Activated CD8-positive, alpha-beta T cell treated with anti-CD3 and anti-CD28 coated beads for 36 hours (primary cell): ENCODE measurements around the gene ATXN7. TPM values are rescaled to one million over a fixed set of nuclear protein-coding genes. Genes with fewer than 3 reads are reported as not detected.

Source experiments
- ATAC-seq: fragments of 200-7000 bp; cut with Tn5 transposase; one replicate; pipeline ENCODE4 v1.10.0; 2021; ENCODE audit warnings: mild to moderate bottlenecking, moderate library complexity
- CTCF ChIA-PET: fragments of 350-600 bp; sonication (Branson Sonifier 250); formaldehyde crosslinking; loops from one replicate; lab custom pipeline; 2021; ENCODE audit warnings: antibody characterized with exemption; lab: Charles Lee
- POLR2A ChIA-PET: fragments of 350-600 bp; sonication (Branson Sonifier 250); formaldehyde crosslinking; loops from one replicate; lab custom pipeline; 2021; ENCODE audit warnings: antibody characterized with exemption; lab: Charles Lee
- DNase-seq: peaks from one replicate; pipeline ENCODE4 v3.0.0-alpha.2; 2020
- H3K27ac Mint-ChIP-seq: one replicate; pipeline ENCODE4 v1.8.0; 2021; ENCODE audit warnings: mild to moderate bottlenecking, mixed read lengths
- H3K27me3 Mint-ChIP-seq: one replicate; pipeline ENCODE4 v1.8.0; 2021; ENCODE audit warnings: mixed read lengths
- H3K36me3 Mint-ChIP-seq: one replicate; pipeline ENCODE4 v1.8.0; 2021; ENCODE audit warnings: low read depth, mixed read lengths
- H3K4me1 Mint-ChIP-seq: one replicate; pipeline ENCODE4 v1.8.0; 2021; ENCODE audit warnings: low read depth, mixed read lengths
- H3K4me3 Mint-ChIP-seq: one replicate; pipeline ENCODE4 v1.8.0; 2021; ENCODE audit warnings: mild to moderate bottlenecking, moderate library complexity, mixed read lengths
- H3K9me3 Mint-ChIP-seq: one replicate; pipeline ENCODE4 v1.8.0; 2021; ENCODE audit warnings: mixed read lengths
- CTCF ChIP-seq: fragments of 200-600 bp; IDR thresholded peaks from one replicate; pipeline ENCODE4 v1.8.0; 2022; ENCODE audit warnings: antibody characterized with exemption, mild to moderate bottlenecking
- intact Hi-C: fragments of 100-400 bp; cut with micrococcal nuclease; formaldehyde crosslinking; loops from one replicate; pipeline ENCODE4 v1.10.0; 2022
- total RNA-seq, 2 experiments: library from RNA; stranded (reverse); gene quantifications; one replicate each; pipeline ENCODE4 v1.2.3, GENCODE V29; 2021

Gene ATXN7
- total RNA-seq, 2 experiments from 2014 or later = 22.5 to 25.9 TPM

DNA sequence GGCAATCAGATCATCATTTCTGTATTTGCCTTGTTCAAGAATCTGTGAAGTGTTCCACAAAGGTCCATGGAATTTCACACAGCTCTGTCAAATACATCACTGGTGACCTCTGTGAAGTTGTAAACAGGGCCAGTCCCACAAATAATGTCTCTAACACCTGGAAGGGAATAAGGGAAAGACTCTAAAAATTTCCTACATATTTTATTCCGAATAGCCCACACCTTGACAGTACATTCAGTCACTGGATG lies 44.6 kb upstream of the ATXN7 start, which contains the start of gene C3orf49:
Gene C3orf49, plus strand, starts transcription at position 149 of the 248 bp plus-strand sequence. CDS start 173 bp downstream, outside the sequence.
- ChIA-PET POLR2A (no interaction called here), CTCF (interaction anchor here (0.6 to 5.3 kb wide), 21 partner anchors 10 to 569 kb away, joined by 3 to 81 read pairs (median 3); no protein-coding TSS in a partner anchor)
- Mint-ChIP-seq H3K27ac (no peak within 1 kb of the TSS), H3K27me3 (no peaks in the 10 kb centered on the region), H3K9me3 (no peaks in the 10 kb centered on the region), H3K36me3 (no peaks in the 10 kb centered on the region), H3K4me1 (no peaks in the 10 kb centered on the region), H3K4me3 (no peak within 1 kb of the TSS)
- no peak for ATAC-seq
- no peak for TF ChIP-seq CTCF
- DNase-seq = no peak
- intact Hi-C loops = loop anchor here (2.0 kb wide), 1 partner anchor 468 kb away; no protein-coding TSS in a partner anchor

DNA sequence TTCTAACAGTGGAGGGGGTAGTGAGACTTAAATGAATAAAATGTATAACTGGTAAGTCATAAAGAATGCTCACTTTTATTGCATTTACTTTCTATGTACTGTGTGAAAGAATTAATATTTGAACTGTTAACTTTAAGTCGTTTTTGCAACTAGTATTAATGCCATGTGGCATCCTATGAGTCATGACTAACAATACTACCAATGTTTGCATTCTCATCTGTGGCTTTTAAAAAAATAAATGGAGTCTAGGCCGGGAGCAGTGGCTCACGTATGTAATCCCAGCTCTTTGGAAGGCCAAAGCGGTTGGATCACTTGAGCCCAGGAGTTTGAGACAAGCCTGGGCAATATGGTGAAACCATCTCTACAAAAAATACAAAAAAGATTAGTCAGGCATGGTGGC lies 39.4 kb upstream of the ATXN7 start:
- no peaks in the 10 kb centered on the region for H3K9me3 Mint-ChIP-seq
- TF ChIP-seq CTCF = no peak
- POLR2A ChIA-PET = no interaction called here

DNA sequence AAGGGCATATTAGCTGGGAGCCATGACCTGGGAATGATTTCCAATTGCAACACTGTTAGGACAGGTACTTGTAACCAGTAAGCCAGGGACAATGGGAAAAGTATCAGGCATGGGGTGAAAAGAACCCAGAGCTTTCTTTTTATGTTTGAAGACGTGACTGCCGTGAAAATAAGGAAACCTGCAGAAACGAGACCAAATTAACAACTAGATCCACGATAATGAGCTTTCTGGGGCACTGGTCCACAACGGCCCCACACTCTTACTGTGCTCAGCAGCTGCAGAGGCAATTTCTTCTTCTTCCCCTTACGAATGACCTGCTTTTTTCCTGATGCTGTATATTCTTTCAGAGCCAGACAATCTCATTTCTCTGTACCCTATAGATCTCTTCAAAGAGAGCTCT lies 33.1 kb upstream of the ATXN7 start:
- no peak for ATAC-seq
- Mint-ChIP-seq H3K4me1 (no peaks in the 10 kb centered on the region), H3K27me3 (no peaks in the 10 kb centered on the region), H3K27ac (no peak overlapping the region), H3K36me3 (peaks cover 20% of the 10 kb centered on the region), H3K9me3 (no peaks in the 10 kb centered on the region), H3K4me3 (no peak overlapping the region)
- TF ChIP-seq CTCF = no peak
- intact Hi-C loops = no loop called here
- ChIA-PET CTCF (no interaction called here), POLR2A (interaction anchor here (0.6 kb wide), 1 partner anchor 90 kb away, joined by 3 read pairs; no protein-coding TSS in a partner anchor)
- DNase-seq = no peak

More for the DNA sequence above, 39.4 kb upstream of the ATXN7 start:
- no peaks in the 10 kb centered on the region for H3K4me1 Mint-ChIP-seq
- CTCF ChIA-PET = no interaction called here
- no peaks in the 10 kb centered on the region for H3K27me3 Mint-ChIP-seq
- DNase-seq (no peak), ATAC-seq (no peak)
- no peak overlapping the region for H3K27ac Mint-ChIP-seq
- intact Hi-C loops = no loop called here
- peaks cover 2% of the 10 kb centered on the region for H3K36me3 Mint-ChIP-seq
- H3K4me3 Mint-ChIP-seq = no peak overlapping the region

DNA sequence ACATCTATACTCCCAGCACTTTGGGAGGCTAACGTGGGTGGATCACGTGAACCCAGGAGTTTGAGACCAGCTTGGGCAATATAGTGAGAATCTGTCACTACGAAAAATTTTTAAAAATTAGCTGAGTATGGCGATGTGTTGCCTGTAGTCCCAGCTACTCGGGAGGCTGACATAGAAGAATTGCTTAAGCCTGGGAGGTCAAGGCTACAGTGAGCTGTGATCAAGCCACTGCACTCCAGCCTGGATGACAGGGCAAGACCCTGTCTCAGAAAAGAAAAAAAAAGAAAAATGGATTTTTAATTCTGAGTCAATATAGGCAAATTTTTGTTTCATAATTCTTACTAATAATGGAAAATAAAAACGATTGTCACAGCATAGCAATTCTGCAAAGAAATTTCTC lies 31.3 kb upstream of the ATXN7 start:
- TF ChIP-seq CTCF = no peak
- no peak overlapping the region for H3K27ac Mint-ChIP-seq
- H3K4me3 Mint-ChIP-seq = no peak overlapping the region
- ATAC-seq (no peak), DNase-seq (no peak)
- no peaks in the 10 kb centered on the region for H3K27me3 Mint-ChIP-seq
- no peaks in the 10 kb centered on the region for H3K9me3 Mint-ChIP-seq
- H3K4me1 Mint-ChIP-seq = no peaks in the 10 kb centered on the region
- CTCF ChIA-PET = no interaction called here
- POLR2A ChIA-PET = no interaction called here
- intact Hi-C loops = no loop called here
- peaks cover 19% of the 10 kb centered on the region for H3K36me3 Mint-ChIP-seq

DNA sequence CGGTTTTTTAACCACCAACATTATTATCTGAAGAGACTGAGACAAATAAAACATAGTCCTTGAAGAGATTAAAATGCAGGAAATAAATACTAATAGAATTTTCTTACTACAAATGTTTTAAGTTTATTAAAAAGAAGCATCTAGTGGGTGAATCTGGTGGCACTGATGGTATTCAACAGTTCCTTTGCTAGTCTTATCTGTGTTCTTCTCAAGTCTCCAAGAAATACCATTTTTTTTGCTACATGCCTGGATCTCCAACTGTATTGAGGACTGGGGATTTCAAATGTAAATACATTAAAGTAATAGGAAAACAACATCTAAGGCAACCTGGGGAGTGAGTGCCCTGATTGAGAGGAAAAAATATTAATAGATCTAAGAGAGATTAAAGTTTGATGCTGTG lies 22.0 kb upstream of the ATXN7 start:
- peaks cover 6% of the 10 kb centered on the region for H3K4me1 Mint-ChIP-seq
- H3K27ac Mint-ChIP-seq = no peak overlapping the region
- ATAC-seq = no peak
- no peak for DNase-seq
- ChIA-PET POLR2A (no interaction called here), CTCF (interaction anchor here (1.6 kb wide), 1 partner anchor 24 kb away, joined by 4 read pairs; no protein-coding TSS in a partner anchor)
- H3K36me3 Mint-ChIP-seq = peaks cover 12% of the 10 kb centered on the region
- H3K27me3 Mint-ChIP-seq = no peaks in the 10 kb centered on the region
- no peak for TF ChIP-seq CTCF
- no peak overlapping the region for H3K4me3 Mint-ChIP-seq
- intact Hi-C loops = no loop called here
- peaks cover 4% of the 10 kb centered on the region for H3K9me3 Mint-ChIP-seq
